Activated naive CD4-positive, alpha-beta T cell treated with anti-CD3 and anti-CD28 coated beads, Interleukin-2, amount 50 U/mL, for 72 hours (primary cell): ENCODE measurements around the gene SHC1. TPM values are rescaled to one million over a fixed set of nuclear protein-coding genes. Genes with fewer than 3 reads are reported as not detected.
A peak's percentile ranks its signal among the peaks of the same experiment; 100 is the strongest.

Experiments
- ATAC-seq, 2 donors: fragments of 150-1000 bp; cut with Tn5 transposase; 2 replicates each; pipeline ENCODE4 v1.10.0; 2021; ENCODE audit warnings: mild to moderate bottlenecking in 2 of 2, moderate library complexity in 2 of 2
- DNase-seq, 2 donors: peaks; one replicate each; pipeline ENCODE4 v3.0.0; 2021 to 2022; ENCODE audit warnings: low spot score in 2 of 2
- H3K27ac Mint-ChIP-seq, 2 donors: one replicate each; pipeline ENCODE4 v1.8.0; 2022; ENCODE audit warnings: mild to moderate bottlenecking in 2 of 2, mixed read lengths in 2 of 2
- H3K36me3 Mint-ChIP-seq, 2 donors: one replicate each; pipeline ENCODE4 v1.8.0; 2022; ENCODE audit warnings: mixed read lengths in 2 of 2
- H3K9me3 Mint-ChIP-seq, 2 donors: one replicate each; pipeline ENCODE4 v1.8.0; 2022; ENCODE audit warnings: mixed read lengths in 2 of 2
- total RNA-seq, 2 donors: library from RNA; stranded (reverse); gene quantifications; one replicate each; pipeline ENCODE4 v1.2.3, GENCODE V29; 2022

SHC1 gene
- total RNA-seq, 2 donors from 2014 or later, result 50.3 to 76.2 TPM

- Mint-ChIP-seq H3K36me3 (peaks cover 20 to 29% of the 10 kb centered on the region in 2 donors), H3K27ac (peak overlapping the region; percentile 90 to 92), H3K9me3 (no peaks in the 10 kb centered on the region)
- DNase-seq, result peak in 1 of 2 donors; percentile 67
- no peak for ATAC-seq
Measured at GRCh38 chr1:155010211-155010918, 39.8 kb upstream of the SHC1 start.

GRCh38 chr1:155009742-155010141, 39.2 kb upstream of the SHC1 start:
- ATAC-seq (no peak), DNase-seq (no peak)
- Mint-ChIP-seq H3K27ac (peak overlapping the region; percentile 90 to 92), H3K36me3 (peaks cover 20 to 29% of the 10 kb centered on the region in 2 donors), H3K9me3 (no peaks in the 10 kb centered on the region)

- DNase-seq, result peak in 1 of 2 donors; percentile 68
- Mint-ChIP-seq H3K36me3 (peaks cover 20 to 32% of the 10 kb centered on the region in 2 donors), H3K27ac (peak overlapping the region; percentile 90 to 92), H3K9me3 (no peaks in the 10 kb centered on the region)
- peak in 1 of 2 donors; percentile 5 for ATAC-seq
Measured at GRCh38 chr1:155009221-155009711, 38.7 kb upstream of the SHC1 start.

GRCh38 chr1:155008015-155008941, 37.7 kb upstream of the SHC1 start:
- H3K36me3 Mint-ChIP-seq, result peaks cover 25 to 38% of the 10 kb centered on the region in 2 donors
- H3K27ac Mint-ChIP-seq, result peak overlapping the region; percentile 90 to 92
- ATAC-seq (peak; percentile 28 to 66), DNase-seq (peak; percentile 80 to 81)
- H3K9me3 Mint-ChIP-seq, result no peaks in the 10 kb centered on the region

- H3K36me3 Mint-ChIP-seq, result peaks cover 30 to 38% of the 10 kb centered on the region in 2 donors
- peak overlapping the region in 1 of 2 donors; percentile 92 for H3K27ac Mint-ChIP-seq
- no peaks in the 10 kb centered on the region for H3K9me3 Mint-ChIP-seq
- no peak for ATAC-seq
- DNase-seq, result no peak
Measured at GRCh38 chr1:155007251-155007828, 36.8 kb upstream of the SHC1 start.

GRCh38 chr1:155006601-155007101, 36.1 kb upstream of the SHC1 start:
- H3K36me3 Mint-ChIP-seq, result peaks cover 30 to 38% of the 10 kb centered on the region in 2 donors
- no peaks in the 10 kb centered on the region for H3K9me3 Mint-ChIP-seq
- peak overlapping the region; percentile 92 for H3K27ac Mint-ChIP-seq
- DNase-seq (peak; percentile 50 to 65), ATAC-seq (peak; percentile 19 to 45)

GRCh38 chr1:155005076-155006011, 34.8 kb upstream of the SHC1 start:
- no peaks in the 10 kb centered on the region for H3K9me3 Mint-ChIP-seq
- H3K27ac Mint-ChIP-seq, result peak overlapping the region; percentile 92
- no peak for ATAC-seq
- peaks cover 25 to 33% of the 10 kb centered on the region in 2 donors for H3K36me3 Mint-ChIP-seq
- no peak for DNase-seq

- DNase-seq (peak in 1 of 2 donors; percentile 69), ATAC-seq (peak in 1 of 2 donors; percentile 11)
- peaks cover 20 to 25% of the 10 kb centered on the region in 2 donors for H3K36me3 Mint-ChIP-seq
- H3K9me3 Mint-ChIP-seq, result no peaks in the 10 kb centered on the region
- peak overlapping the region; percentile 92 to 96 for H3K27ac Mint-ChIP-seq
Measured at GRCh38 chr1:155004352-155005075, 34.0 kb upstream of the SHC1 start.

GRCh38 chr1:155003766-155004351, 33.3 kb upstream of the SHC1 start:
- ATAC-seq (no peak), DNase-seq (peak in 1 of 2 donors; percentile 78)
- Mint-ChIP-seq H3K27ac (peak overlapping the region; percentile 92 to 96), H3K36me3 (peaks cover 13 to 18% of the 10 kb centered on the region in 2 donors), H3K9me3 (no peaks in the 10 kb centered on the region)

- Mint-ChIP-seq H3K36me3 (peaks cover 10 to 16% of the 10 kb centered on the region in 2 donors), H3K9me3 (no peaks in the 10 kb centered on the region), H3K27ac (peak overlapping the region; percentile 88 to 92)
- ATAC-seq (no peak), DNase-seq (no peak)
Measured at GRCh38 chr1:155003227-155003765, 32.7 kb upstream of the SHC1 start.

- DNase-seq (no peak), ATAC-seq (no peak)
- H3K9me3 Mint-ChIP-seq, result no peaks in the 10 kb centered on the region
- peak within 1 kb of the TSS; percentile 92 to 96 for H3K27ac Mint-ChIP-seq
- H3K36me3 Mint-ChIP-seq, result peaks cover 10 to 16% of the 10 kb centered on the region in 2 donors
Measured at GRCh38 chr1:155002464-155003226, 32.1 kb upstream of the SHC1 start, which contains the start of gene ZBTB7B. ZBTB7B (plus strand) TSS chr1:155002802; CDS start chr1:155014661, 11,859 bp downstream.

- DNase-seq (peak; percentile 98 to 99), ATAC-seq (peak; percentile 69 to 74)
- peaks cover 10 to 16% of the 10 kb centered on the region in 2 donors for H3K36me3 Mint-ChIP-seq
- peak overlapping the region; percentile 92 to 96 for H3K27ac Mint-ChIP-seq
- no peaks in the 10 kb centered on the region for H3K9me3 Mint-ChIP-seq
Measured at GRCh38 chr1:155001675-155002463, 31.3 kb upstream of the SHC1 start.

- no peaks in the 10 kb centered on the region for H3K9me3 Mint-ChIP-seq
- H3K36me3 Mint-ChIP-seq, result peaks cover 10 to 16% of the 10 kb centered on the region in 2 donors
- ATAC-seq, result peak in 1 of 2 donors; percentile 56
- DNase-seq, result no peak
- H3K27ac Mint-ChIP-seq, result peak overlapping the region; percentile 92
Measured at GRCh38 chr1:155001425-155001674, 30.8 kb upstream of the SHC1 start.
